ENCODE data around the gene SCFD2.
"Not testable (repeated sequence)": the region's sequence is repeated elsewhere in the genome, so short reads cannot be mapped to it uniquely, and the experiment has no call there.

The SCFD2 gene

GRCh38 chr4:53040851-53041250, 325.0 kb downstream of the SCFD2 start:
- DNase-seq = no peak

DNA sequence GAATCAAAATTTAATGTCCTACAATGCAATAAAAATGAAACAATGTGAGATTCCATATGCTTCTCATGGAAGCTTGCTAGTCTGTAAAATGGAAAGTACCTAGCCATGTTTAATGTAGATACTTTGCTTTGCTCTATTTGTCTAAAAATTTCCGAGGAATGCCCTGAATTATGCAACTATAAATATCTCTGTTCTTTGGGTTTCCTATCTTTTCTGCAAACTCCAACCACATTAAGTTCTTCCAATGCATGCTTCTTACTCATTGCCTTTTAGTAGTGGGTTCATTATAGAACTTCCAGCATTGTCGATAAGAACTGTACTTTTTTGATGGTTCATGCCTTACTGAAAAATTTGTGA, 325.4 kb downstream of the SCFD2 start:
- DNase-seq = no peak

DNA sequence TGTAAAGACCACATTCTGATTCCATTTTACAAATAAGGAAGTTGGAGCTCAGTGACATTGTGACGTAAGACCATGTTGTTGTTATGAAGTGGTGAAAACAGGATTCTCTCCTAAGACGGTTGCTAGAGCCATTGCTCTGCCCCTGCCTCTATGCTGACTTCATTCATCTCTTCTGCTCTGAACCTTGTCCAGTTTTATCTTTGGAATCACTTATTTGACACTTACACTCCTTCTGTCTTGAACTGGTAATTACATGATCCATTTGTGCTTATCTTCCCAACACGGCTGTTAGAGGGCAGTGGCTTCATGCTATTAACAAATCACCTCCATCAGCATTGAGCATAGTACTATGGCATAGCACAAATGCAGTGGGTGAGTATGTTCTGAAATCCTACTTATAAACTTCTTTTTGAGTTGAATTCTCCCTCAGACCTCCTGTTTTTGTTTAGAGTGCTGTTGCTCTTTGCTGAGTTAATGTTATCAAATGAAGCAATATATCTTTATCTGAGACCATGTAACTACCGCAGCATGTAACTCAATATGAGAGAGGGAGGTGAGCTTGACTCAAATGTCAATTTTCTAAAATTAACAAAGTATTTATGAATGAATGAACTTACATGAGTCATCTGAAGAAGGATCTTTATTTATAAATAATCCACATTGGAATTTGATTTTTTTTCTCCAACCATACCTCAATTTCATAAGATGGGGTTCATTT, 326.0 kb downstream of the SCFD2 start:
- DNase-seq = no peak

- no peak for DNase-seq
Measured at GRCh38 chr4:53037892-53038291, 328.0 kb downstream of the SCFD2 start.

DNA sequence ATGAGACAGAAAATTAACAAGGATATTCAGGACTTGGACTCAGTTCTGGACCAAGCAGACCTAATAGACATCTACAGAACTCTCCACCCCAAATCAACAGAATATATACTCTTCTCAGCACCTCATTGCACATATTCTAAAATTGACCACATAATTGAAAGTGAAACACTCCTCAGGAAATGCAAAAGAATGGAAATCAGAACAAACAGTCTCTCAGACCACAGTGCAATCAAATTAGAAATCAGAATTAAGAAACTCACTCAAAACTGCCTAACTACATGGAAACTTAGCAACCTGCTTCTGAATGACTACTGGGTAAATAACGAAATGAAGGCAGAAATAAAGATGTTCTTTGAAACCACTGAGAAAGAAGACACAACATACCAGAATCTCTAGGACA, 333.0 kb downstream of the SCFD2 start:
- not testable (repeated sequence) for DNase-seq

GRCh38 chr4:53026233-53026632, 339.6 kb downstream of the SCFD2 start:
- no peak for DNase-seq

DNA sequence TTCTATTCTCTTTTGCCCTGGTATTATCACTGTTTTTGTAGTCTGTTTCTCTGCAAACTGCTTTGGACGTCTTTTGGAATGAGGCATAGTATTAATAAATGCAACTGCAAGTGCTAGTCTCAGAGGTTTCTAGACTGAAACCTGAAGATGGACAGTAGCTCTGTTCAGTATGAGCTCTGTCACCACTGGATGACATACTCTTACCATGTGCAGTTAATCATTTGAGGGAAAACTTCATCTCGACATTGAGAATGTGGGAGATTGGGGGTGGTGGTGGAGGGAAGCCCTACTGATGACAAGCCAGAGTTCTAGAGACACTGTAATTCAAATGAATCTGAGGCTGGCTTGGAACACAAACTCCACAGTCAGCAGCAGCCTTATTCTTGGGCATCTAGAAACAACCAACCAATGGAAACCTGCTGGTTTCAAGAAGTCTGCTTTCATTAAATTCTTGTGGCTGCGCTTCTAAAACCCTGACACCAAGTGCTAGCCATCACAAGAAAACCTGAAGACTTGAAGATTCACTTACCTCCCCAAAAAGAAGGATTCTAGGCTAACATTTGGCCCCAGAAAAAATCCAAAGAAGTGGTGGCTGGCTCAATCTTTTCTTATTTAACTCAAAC, 342.1 kb downstream of the SCFD2 start:
- DNase-seq = no peak

GRCh38 chr4:53022513-53023100, 343.3 kb downstream of the SCFD2 start:
- DNase-seq = no peak

DNA sequence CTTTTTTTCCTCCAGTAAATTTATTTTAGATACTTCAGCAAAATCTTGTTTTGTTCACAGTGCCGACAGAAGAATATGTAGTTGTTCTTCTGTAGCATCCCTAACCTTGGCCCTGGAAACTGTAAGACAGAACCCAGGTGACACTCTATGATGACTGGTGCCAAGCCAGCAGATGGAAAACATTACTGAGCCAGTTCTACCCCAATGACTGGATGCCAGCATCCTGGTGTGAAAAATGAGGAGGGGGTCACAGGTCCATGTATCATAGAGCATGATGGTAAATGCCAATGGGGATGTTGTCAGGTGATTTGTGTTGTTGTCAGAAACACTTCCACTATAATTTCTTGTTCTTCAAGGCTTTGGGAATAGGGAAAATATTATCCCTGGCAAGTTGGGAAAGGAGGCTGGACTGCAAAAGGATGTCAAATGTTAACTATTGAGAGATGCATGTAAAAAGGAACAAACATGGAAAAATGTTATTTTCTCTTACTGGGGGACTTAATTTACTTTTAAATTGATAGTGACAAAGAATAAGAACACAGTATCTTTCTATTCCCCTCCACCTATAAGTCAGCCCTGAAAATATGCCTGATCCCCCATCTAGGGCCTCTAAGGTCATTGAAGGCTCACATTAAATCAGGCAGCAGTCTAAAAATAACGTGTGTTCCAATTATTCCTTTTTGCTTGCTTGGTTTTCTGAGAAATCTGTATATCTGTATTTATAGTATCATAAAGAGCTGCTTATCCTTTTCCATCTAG, 343.9 kb downstream of the SCFD2 start:
- peak in 1 of 2 experiments; percentile 45 for DNase-seq

GRCh38 chr4:53019485-53020382, 346.1 kb downstream of the SCFD2 start:
- no peak for DNase-seq

DNA sequence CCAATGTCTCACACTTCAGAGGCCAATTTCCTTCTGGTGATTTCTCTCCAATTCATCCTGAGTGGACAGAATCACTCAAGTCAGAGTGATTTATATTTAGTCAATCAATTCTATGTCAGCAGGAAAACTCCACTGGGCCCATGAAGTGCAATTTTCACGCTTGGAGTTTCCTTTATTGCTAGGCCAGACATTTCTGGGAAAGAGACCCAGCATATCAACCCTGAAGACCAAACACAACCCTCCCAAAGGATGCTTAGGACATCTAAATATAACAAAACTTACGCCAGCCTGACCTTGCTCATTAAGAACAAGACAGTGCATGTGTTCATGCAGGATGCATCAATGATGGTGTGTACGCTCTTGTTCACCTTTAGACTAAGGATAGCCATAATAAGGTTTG, 347.4 kb downstream of the SCFD2 start:
- DNase-seq = no peak

DNA sequence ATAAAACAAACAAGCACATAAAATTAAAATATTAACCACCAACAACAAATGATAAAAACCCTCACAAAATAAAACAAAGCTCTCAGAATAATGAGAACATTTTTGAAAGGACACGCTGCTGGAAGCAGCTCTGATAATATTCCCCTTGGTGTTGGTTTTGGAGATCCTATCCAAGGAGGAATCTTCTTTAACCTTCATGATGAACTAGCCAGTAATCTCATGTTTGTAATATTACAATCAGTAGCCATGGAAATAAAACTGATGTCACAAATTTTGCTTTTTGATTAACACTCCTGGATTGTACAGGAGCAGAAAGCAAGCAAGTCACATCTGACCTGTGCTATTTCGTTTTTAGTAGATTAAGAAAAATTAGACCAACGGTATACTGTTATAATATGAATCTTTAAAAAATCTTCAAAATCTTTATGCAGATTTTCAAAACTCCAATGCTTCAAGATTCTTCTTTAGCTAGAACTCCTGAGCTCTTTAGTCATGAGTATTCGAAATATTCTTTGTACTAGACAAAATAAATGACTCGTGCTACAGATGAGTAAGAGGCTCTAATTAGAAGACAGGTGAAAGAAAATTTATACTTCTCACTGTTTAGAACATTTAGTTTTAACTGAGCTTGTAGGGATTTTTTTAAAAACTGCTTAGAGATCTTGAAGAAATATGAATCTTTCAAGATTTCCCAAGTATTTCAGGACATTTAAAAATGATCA, 349.6 kb downstream of the SCFD2 start:
- no peak for DNase-seq

- no peak for DNase-seq
Measured at GRCh38 chr4:53015681-53016080, 350.2 kb downstream of the SCFD2 start.

- DNase-seq = no peak
Measured at GRCh38 chr4:53014881-53015280, 351.0 kb downstream of the SCFD2 start.

DNA sequence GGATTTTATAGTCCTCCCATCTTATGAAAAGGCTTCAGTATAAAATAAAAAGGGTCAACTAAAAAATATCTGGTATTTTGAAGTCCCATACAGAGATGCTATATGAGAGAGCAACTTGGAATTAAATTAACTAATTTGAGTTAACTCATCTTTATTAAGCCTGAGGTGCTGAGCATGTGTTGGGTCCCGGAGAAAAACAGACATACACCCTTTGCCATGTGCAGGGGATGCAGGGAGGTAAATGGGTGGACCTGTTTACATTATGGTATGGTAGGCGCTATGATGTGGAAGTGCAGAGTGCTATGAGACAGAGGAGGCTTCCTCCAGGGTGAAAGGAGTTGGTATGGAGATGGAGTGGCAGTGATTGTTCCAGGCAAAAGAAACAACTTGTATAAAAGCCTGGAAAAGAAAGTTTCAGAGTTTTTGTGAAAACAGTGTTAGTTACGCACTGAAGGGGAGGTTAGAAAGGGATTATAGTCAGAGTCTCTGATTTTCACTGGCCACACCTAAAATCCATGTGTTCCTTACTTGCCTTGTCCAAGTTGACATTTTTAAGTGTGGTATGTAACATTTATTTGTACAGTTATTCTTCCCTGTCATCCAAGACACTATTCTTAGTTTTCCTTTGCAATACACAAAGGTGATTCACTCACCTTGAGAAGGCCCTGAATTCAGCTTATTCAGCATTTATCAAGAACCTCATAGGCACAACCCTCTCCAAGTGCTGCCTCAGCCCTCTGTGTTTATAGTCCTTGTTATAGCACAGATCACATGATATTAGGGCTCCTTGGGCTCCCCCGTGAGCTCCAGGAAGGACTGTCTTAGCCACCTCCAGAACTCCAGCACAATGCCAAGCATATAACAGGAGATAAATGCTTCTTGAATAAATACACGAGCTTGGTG, 351.7 kb downstream of the SCFD2 start:
- no peak for DNase-seq

- no peak for DNase-seq
Measured at GRCh38 chr4:53012738-53013137, 353.1 kb downstream of the SCFD2 start.

- no peak for DNase-seq
Measured at GRCh38 chr4:53011259-53011905, 354.5 kb downstream of the SCFD2 start.

GRCh38 chr4:53010318-53010717, 355.5 kb downstream of the SCFD2 start:
- no peak for DNase-seq

DNA sequence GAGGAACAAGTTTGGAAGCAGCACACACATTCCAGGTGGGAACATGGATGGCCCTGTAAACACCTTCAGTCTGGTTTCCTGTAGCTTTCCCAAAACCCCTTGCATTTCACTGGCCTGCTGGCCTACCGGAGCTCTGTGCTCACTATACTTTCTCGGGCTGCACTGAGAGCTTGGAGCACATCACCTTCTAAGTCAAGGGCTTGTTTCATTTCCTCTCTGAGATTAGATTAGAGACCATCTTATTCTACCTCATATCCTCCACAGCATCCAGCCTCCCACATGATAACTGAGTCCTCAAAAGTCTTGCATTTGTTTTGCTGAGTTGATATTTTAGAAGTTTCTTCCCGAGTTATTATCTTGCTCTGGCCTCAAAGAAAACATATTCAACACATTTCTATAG, 356.0 kb downstream of the SCFD2 start:
- DNase-seq = no peak

DNA sequence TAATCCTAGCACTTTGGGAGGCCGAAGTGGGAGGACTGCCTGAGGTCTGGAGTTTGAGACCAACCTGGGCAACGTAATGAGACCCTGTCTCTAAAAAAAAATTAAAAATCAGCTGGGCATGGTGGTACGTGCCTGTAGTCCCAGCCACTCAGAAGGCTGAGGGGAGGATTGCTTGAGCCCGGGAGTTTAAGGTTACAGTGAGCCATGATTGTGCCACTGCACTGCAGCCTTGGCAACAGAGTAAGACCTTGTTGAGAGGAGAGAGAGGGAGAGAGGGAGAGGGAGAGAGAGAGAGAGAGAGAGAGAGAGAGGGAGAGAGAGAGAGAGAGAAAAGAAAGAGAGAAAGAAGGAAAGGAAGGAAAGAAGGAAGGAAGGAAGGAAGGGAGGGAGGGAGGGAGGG, 358.8 kb downstream of the SCFD2 start:
- DNase-seq = no peak

All from cerebellar nuclear complex (tissue), 1 donor.